ENCODE results near the gene KCNA5.

GRCh38 chr12:5083955-5084849, 40.5 kb downstream of the KCNA5 start:
- TF ChIP-seq HDGF (IDR thresholded peaks at IDR 0.05; ENCODE audit: borderline replicate concordance) (no peak), SUZ12 (IDR thresholded peaks at IDR 0.05) (no peak), TARDBP (IDR thresholded peaks at IDR 0.05) (no peak), FOXM1 (IDR thresholded peaks at IDR 0.05; ENCODE audit: borderline replicate concordance) (no peak), ARNT (IDR thresholded peaks at IDR 0.05) (no peak), ELF4 (IDR thresholded peaks at IDR 0.05) (no peak), SP1 (IDR thresholded peaks at IDR 0.05) (no peak), LEF1 (IDR thresholded peaks at IDR 0.05; ENCODE audit: borderline replicate concordance) (no peak)

Measured in HEK293T (cell line).